Upper lobe of left lung (tissue), 4 donors: Measurements from ENCODE around the gene ZNF480.
A peak's percentile ranks its signal among the peaks of the same experiment; 100 is the strongest.

ENCODE experiments used
- CTCF ChIP-seq, 6 experiments: fragments of 450-650 bp in 4 of 6; fragments of 200-600 bp in 2 of 6; sonication (generic) in 2 of 6; IDR thresholded peaks; one replicate each; pipeline ENCODE4 v1.5.1; 2016 to 2019; ENCODE audit warnings: antibody characterized with exemption in 6 of 6
- EP300 ChIP-seq, 4 donors: sonication (generic); formaldehyde crosslinking; IDR thresholded peaks; one replicate each; pipeline ENCODE4 v1.5.1; 2017; ENCODE audit warnings: antibody characterized with exemption in 4 of 4, control low read depth in 2 of 4
- POLR2A ChIP-seq, 4 donors: fragments of 450-650 bp; IDR thresholded peaks; one replicate each; pipeline ENCODE4 v1.5.1; 2016 to 2017; ENCODE audit warnings: antibody characterized with exemption in 4 of 4, mild to moderate bottlenecking in 2 of 4
- POLR2AphosphoS5 ChIP-seq, 2 donors: sonication (generic); formaldehyde crosslinking; IDR thresholded peaks; one replicate each; pipeline ENCODE4 v1.5.1; 2017; ENCODE audit warnings: antibody characterized with exemption in 2 of 2

- TF ChIP-seq POLR2A (IDR thresholded peaks at IDR 0.05) (no peak), CTCF (IDR thresholded peaks at IDR 0.05) (peak; percentile 29 to 62 (median 52)), EP300 (IDR thresholded peaks at IDR 0.05) (no peak), POLR2AphosphoS5 (IDR thresholded peaks at IDR 0.05) (no peak)
Measured at GRCh38 chr19:52343548-52343947, 46.6 kb downstream of the ZNF480 start.
